Stomach (tissue), 4 donors: ENCODE data around the gene OR5M10.

Experiments
- EP300 ChIP-seq: sonication (generic); formaldehyde crosslinking; IDR thresholded peaks from one replicate; pipeline ENCODE4 v1.6.1; 2017; ENCODE audit warnings: antibody characterized with exemption
- POLR2A ChIP-seq, 4 donors: fragments of 450-650 bp; IDR thresholded peaks; one replicate each; pipeline ENCODE4 v1.6.1; 2016; ENCODE audit warnings: antibody characterized with exemption in 4 of 4, control low read depth in 2 of 4, mild to moderate bottlenecking in 1 of 4, moderate library complexity in 1 of 4
- POLR2AphosphoS5 ChIP-seq, 3 donors: sonication (generic); formaldehyde crosslinking; IDR thresholded peaks; one replicate each; pipeline ENCODE4 v1.6.1; 2016; ENCODE audit warnings: antibody characterized with exemption in 3 of 3
- TF ChIP-seq, protein P1 (sequence below), 7 experiments: fragments of 450-650 bp in 4 of 7; fragments of 200-600 bp in 3 of 7; sonication (generic) in 3 of 7; IDR thresholded peaks; one replicate each; pipeline ENCODE4 v1.5.1; 2016 to 2019; ENCODE audit warnings: antibody characterized with exemption in 7 of 7, control low read depth in 2 of 7, mild to moderate bottlenecking in 1 of 7

DNA sequence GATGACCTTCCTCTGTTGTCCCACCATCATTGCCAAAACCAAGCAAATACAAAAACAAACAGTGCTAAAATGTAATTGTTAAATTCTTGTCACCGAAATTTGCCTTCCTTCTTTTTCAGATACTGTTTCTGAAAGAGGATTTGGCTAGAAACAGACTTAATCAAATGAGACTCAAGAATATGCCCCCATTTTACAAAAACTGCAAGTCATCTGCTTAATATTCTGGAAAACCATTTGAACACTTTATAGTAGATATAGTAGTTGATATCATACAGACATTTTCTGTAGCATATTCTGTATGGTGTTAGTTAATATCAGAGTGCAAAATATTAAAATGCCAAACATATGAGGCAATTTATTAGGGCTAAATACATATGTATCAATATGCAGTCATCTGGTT is 33.7 kb upstream of the OR5M10 start:
- no peak for TF ChIP-seq POLR2AphosphoS5 (IDR thresholded peaks at IDR 0.05)
- TF ChIP-seq, protein P1, sequence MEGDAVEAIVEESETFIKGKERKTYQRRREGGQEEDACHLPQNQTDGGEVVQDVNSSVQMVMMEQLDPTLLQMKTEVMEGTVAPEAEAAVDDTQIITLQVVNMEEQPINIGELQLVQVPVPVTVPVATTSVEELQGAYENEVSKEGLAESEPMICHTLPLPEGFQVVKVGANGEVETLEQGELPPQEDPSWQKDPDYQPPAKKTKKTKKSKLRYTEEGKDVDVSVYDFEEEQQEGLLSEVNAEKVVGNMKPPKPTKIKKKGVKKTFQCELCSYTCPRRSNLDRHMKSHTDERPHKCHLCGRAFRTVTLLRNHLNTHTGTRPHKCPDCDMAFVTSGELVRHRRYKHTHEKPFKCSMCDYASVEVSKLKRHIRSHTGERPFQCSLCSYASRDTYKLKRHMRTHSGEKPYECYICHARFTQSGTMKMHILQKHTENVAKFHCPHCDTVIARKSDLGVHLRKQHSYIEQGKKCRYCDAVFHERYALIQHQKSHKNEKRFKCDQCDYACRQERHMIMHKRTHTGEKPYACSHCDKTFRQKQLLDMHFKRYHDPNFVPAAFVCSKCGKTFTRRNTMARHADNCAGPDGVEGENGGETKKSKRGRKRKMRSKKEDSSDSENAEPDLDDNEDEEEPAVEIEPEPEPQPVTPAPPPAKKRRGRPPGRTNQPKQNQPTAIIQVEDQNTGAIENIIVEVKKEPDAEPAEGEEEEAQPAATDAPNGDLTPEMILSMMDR (IDR thresholded peaks at IDR 0.05): no peak
- no peak for TF ChIP-seq POLR2A (IDR thresholded peaks at IDR 0.05)
- no peak for TF ChIP-seq EP300
